GM12878 (cell line): ENCODE data around the gene NR2F6. TPM values are rescaled to one million over a fixed set of nuclear protein-coding genes. Genes with fewer than 3 reads are reported as not detected.

Source experiments
- BCL11A ChIP-seq: IDR thresholded peaks from 2 replicates; pipeline ENCODE4 v1.6.1; 2011; ENCODE audit warnings: low read depth, low read length
- CREM ChIP-seq: IDR thresholded peaks from 2 replicates; pipeline ENCODE4 v1.6.1; 2014; ENCODE audit warnings: antibody characterized with exemption, low read depth
- E4F1 ChIP-seq: fragments of 450-650 bp; IDR thresholded peaks from 2 replicates; pipeline ENCODE4 v1.6.1; 2018; ENCODE audit warnings: borderline replicate concordance, mild to moderate bottlenecking; ENCODE audit not compliant: partially characterized antibody
- ELK1 ChIP-seq: IDR thresholded peaks from 2 replicates; pipeline ENCODE4 v1.6.1; 2012; ENCODE audit warnings: low read depth, low read length, improper control_type of control experiment
- EP300 ChIP-seq, 2 experiments: fragments of 150-350 bp in 1 of 2; IDR thresholded peaks; 2 replicates each; pipeline ENCODE4 v1.6.1; 2011 to 2012; ENCODE audit warnings: low read depth in 2 of 2, low read length in 2 of 2, borderline replicate concordance in 1 of 2, improper control_type of control experiment in 1 of 2, inconsistent platforms in 1 of 2; ENCODE audit not compliant: control insufficient read depth in 1 of 2
- FOS ChIP-seq: IDR thresholded peaks from 3 replicates; pipeline ENCODE4 v1.6.1; 2011; ENCODE audit warnings: borderline replicate concordance; ENCODE audit not compliant: insufficient read length; ENCODE audit errors: extremely low read depth
- IRF4 ChIP-seq: IDR thresholded peaks from 2 replicates; pipeline ENCODE4 v1.6.1; 2011; ENCODE audit warnings: low read depth, low read length
- KLF5 ChIP-seq: fragments of 450-650 bp; IDR thresholded peaks from 2 replicates; pipeline ENCODE4 v1.6.1; 2014; ENCODE audit warnings: mild to moderate bottlenecking; ENCODE audit not compliant: partially characterized antibody
- MTA3 ChIP-seq: IDR thresholded peaks from 2 replicates; pipeline ENCODE4 v1.6.1; 2012; ENCODE audit warnings: low read length, inconsistent platforms, borderline replicate concordance
- NFYB ChIP-seq: IDR thresholded peaks from 2 replicates; pipeline ENCODE4 v1.6.1; 2011; ENCODE audit warnings: low read depth, mild to moderate bottlenecking, low read length, improper control_type of control experiment, moderate library complexity; ENCODE audit not compliant: insufficient read depth
- NRF1 ChIP-seq: conservative IDR thresholded peaks from 2 replicates; pipeline ENCODE4 v1.6.1; 2011; ENCODE audit warnings: mild to moderate bottlenecking, low read depth, low read length, improper control_type of control experiment
- POU2F2 ChIP-seq: IDR thresholded peaks from 3 replicates; pipeline ENCODE4 v1.6.1; 2011; ENCODE audit warnings: low read depth, mild to moderate bottlenecking, low read length, borderline replicate concordance
- RAD21 ChIP-seq: IDR thresholded peaks from 2 replicates; pipeline ENCODE4 v1.6.1; 2011; ENCODE audit warnings: mild to moderate bottlenecking, low read depth, low read length, moderate library complexity; ENCODE audit not compliant: insufficient read depth
- RB1 ChIP-seq: fragments of 450-650 bp; formaldehyde crosslinking; IDR thresholded peaks from 2 replicates; pipeline ENCODE4 v1.6.1; 2017; ENCODE audit warnings: mild to moderate bottlenecking, borderline replicate concordance
- SMARCA5 ChIP-seq: fragments of 450-650 bp; IDR thresholded peaks from 2 replicates; pipeline ENCODE4 v1.6.1; 2017; ENCODE audit warnings: mild to moderate bottlenecking
- SREBF1 ChIP-seq: IDR thresholded peaks from 2 replicates; pipeline ENCODE4 v1.6.1; 2012; ENCODE audit warnings: mild to moderate bottlenecking, low read length
- ZNF24 ChIP-seq: fragments of 450-650 bp; IDR thresholded peaks from 2 replicates; pipeline ENCODE4 v1.6.1; 2017; ENCODE audit warnings: antibody characterized with exemption, mild to moderate bottlenecking
- polyA plus RNA-seq, 11 experiments: library from polyadenylated mRNA; depleted of rRNA in 4 of 11; unstranded in 6 of 11; stranded (reverse) in 5 of 11; fragments of >200 nt; fragmentation: Nextera tagmentation in 4 of 11; fragmentation: Illumina TruSeq in 1 of 11; extraction: Ambion mirVana in 4 of 11; extraction: Trizol in 1 of 11; gene quantifications; 1 replicate in 1 of 11; 2 replicates in 10 of 11; pipeline versions ENCODE4 v1.2.1 to v1.2.3, GENCODE V29; 2011 to 2016; ENCODE audit warnings: inconsistent platforms in 2 of 11, missing spikeins in 2 of 11, low read depth in 1 of 11
- total RNA-seq, 4 experiments: library from RNA; depleted of rRNA in 3 of 4; stranded (reverse); fragments of >200 nt in 3 of 4; fragmentation: Illumina TruSeq in 1 of 4; extraction: Trizol in 1 of 4; gene quantifications; 2 replicates each; pipeline versions ENCODE4 v1.2.1 to v1.2.3, GENCODE V29; 2013 to 2021
- TF ChIP-seq, protein P1 (sequence below), 3 experiments: IDR thresholded peaks in 2 of 3; conservative IDR thresholded peaks in 1 of 3; 2 replicates each; pipeline ENCODE4 v1.5.1; 2011; ENCODE audit warnings: low read depth in 3 of 3, low read length in 3 of 3, mild to moderate bottlenecking in 3 of 3, control low read depth in 2 of 3, moderate library complexity in 2 of 3, inconsistent platforms in 1 of 3, mixed read lengths in 1 of 3; ENCODE audit not compliant: control insufficient read depth in 2 of 3, insufficient read depth in 1 of 3; ENCODE audit errors: extremely low read depth in 1 of 3
- TF ChIP-seq, protein P2 (sequence below): fragments of 450-650 bp; IDR thresholded peaks from 2 replicates; pipeline ENCODE4 v1.6.1; 2017; ENCODE audit warnings: mild to moderate bottlenecking, moderate library complexity

Gene NR2F6
- total and polyA plus RNA-seq, 10 of the 15 experiments (the other 5 are each of a cell fraction or from before 2014, with no cell fraction given), result 0.18 to 15.5 (median 6.1) TPM

- TF ChIP-seq BCL11A (no peak), FOS (no peak), RB1 (peak; percentile 83; the same call in 1 of the 2 replicates), NFYB (no peak), POU2F2 (peak; percentile 90), CREM (peak; percentile 53; the same call in 1 of the 2 replicates), MTA3 (no peak; the same call in 1 of the 2 replicates), SMARCA5 (peak; percentile 83; the same call in 1 of the 2 replicates), ZNF24 (no peak), EP300 (IDR thresholded peaks at IDR 0.05; ENCODE audit: borderline replicate concordance in 1 of 2, control insufficient read depth in 1 of 2, low read depth in 2 of 2, low read length in 2 of 2) (no peak), IRF4 (peak; percentile 35; the same call in 1 of the 2 replicates), E4F1 (peak; percentile 87), RAD21 (no peak), NRF1 (no peak), SREBF1 (no peak), KLF5 (peak; percentile 87), ELK1 (peak; percentile 96)
- TF ChIP-seq, protein P1, sequence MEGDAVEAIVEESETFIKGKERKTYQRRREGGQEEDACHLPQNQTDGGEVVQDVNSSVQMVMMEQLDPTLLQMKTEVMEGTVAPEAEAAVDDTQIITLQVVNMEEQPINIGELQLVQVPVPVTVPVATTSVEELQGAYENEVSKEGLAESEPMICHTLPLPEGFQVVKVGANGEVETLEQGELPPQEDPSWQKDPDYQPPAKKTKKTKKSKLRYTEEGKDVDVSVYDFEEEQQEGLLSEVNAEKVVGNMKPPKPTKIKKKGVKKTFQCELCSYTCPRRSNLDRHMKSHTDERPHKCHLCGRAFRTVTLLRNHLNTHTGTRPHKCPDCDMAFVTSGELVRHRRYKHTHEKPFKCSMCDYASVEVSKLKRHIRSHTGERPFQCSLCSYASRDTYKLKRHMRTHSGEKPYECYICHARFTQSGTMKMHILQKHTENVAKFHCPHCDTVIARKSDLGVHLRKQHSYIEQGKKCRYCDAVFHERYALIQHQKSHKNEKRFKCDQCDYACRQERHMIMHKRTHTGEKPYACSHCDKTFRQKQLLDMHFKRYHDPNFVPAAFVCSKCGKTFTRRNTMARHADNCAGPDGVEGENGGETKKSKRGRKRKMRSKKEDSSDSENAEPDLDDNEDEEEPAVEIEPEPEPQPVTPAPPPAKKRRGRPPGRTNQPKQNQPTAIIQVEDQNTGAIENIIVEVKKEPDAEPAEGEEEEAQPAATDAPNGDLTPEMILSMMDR (IDR thresholded peaks at IDR 0.05 in 2 of 3, conservative IDR thresholded peaks at IDR 0.05 in 1 of 3; ENCODE audit: control insufficient read depth in 2 of 3, extremely low read depth in 1 of 3, insufficient read depth in 1 of 3, low read depth in 3 of 3, low read length in 3 of 3), result no peak
- TF ChIP-seq, protein P2, sequence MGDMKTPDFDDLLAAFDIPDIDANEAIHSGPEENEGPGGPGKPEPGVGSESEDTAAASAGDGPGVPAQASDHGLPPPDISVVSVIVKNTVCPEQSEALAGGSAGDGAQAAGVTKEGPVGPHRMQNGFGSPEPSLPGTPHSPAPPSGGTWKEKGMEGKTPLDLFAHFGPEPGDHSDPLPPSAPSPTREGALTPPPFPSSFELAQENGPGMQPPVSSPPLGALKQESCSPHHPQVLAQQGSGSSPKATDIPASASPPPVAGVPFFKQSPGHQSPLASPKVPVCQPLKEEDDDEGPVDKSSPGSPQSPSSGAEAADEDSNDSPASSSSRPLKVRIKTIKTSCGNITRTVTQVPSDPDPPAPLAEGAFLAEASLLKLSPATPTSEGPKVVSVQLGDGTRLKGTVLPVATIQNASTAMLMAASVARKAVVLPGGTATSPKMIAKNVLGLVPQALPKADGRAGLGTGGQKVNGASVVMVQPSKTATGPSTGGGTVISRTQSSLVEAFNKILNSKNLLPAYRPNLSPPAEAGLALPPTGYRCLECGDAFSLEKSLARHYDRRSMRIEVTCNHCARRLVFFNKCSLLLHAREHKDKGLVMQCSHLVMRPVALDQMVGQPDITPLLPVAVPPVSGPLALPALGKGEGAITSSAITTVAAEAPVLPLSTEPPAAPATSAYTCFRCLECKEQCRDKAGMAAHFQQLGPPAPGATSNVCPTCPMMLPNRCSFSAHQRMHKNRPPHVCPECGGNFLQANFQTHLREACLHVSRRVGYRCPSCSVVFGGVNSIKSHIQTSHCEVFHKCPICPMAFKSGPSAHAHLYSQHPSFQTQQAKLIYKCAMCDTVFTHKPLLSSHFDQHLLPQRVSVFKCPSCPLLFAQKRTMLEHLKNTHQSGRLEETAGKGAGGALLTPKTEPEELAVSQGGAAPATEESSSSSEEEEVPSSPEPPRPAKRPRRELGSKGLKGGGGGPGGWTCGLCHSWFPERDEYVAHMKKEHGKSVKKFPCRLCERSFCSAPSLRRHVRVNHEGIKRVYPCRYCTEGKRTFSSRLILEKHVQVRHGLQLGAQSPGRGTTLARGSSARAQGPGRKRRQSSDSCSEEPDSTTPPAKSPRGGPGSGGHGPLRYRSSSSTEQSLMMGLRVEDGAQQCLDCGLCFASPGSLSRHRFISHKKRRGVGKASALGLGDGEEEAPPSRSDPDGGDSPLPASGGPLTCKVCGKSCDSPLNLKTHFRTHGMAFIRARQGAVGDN, result peak; percentile 84
Observed at GRCh38 chr19:17215127-17215971, 30.4 kb downstream of the NR2F6 start, which contains the start of gene USE1 (continued).
